Measurements from ENCODE around the gene NRG2.

NRG2 gene

DNA sequence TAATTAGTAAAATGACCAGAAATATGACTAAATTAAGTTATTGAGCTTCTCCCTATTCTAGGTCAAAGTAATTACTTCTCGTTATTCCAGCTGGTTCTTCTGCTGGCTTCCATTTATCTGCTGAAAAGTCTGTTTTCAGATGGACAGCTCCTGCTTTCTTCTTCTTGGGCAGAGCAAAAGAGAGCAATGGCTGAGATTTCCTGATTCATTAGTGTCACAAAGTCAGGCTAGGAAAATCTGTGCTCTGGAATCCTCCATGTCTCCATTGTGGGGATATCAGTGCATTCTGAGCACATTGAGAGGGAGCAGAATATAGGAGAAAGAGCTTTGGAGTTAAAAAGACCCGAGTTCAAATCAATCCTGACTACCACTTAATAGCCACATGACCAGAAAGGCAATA is 33.7 kb upstream of the NRG2 start:
- TF ChIP-seq, protein P1, sequence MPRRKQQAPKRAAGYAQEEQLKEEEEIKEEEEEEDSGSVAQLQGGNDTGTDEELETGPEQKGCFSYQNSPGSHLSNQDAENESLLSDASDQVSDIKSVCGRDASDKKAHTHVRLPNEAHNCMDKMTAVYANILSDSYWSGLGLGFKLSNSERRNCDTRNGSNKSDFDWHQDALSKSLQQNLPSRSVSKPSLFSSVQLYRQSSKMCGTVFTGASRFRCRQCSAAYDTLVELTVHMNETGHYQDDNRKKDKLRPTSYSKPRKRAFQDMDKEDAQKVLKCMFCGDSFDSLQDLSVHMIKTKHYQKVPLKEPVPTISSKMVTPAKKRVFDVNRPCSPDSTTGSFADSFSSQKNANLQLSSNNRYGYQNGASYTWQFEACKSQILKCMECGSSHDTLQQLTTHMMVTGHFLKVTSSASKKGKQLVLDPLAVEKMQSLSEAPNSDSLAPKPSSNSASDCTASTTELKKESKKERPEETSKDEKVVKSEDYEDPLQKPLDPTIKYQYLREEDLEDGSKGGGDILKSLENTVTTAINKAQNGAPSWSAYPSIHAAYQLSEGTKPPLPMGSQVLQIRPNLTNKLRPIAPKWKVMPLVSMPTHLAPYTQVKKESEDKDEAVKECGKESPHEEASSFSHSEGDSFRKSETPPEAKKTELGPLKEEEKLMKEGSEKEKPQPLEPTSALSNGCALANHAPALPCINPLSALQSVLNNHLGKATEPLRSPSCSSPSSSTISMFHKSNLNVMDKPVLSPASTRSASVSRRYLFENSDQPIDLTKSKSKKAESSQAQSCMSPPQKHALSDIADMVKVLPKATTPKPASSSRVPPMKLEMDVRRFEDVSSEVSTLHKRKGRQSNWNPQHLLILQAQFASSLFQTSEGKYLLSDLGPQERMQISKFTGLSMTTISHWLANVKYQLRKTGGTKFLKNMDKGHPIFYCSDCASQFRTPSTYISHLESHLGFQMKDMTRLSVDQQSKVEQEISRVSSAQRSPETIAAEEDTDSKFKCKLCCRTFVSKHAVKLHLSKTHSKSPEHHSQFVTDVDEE (CRISPR knock-in tag; IDR thresholded peaks at IDR 0.05), result no peak
- ATAC-seq, result no peak

GRCh38 chr5:140076142-140076541 is 33.0 kb upstream of the NRG2 start:
- no peak for ATAC-seq
- TF ChIP-seq ISL1 (CRISPR knock-in tag; IDR thresholded peaks at IDR 0.05) (no peak), ZNF565 (CRISPR knock-in tag; conservative IDR thresholded peaks at IDR 0.05; ENCODE audit: low read depth) (no peak), CREB5 (CRISPR knock-in tag; IDR thresholded peaks at IDR 0.05; ENCODE audit: low read depth) (no peak), BACH2 (CRISPR knock-in tag; IDR thresholded peaks at IDR 0.05; ENCODE audit: borderline replicate concordance) (no peak), SNAI2 (CRISPR knock-in tag; IDR thresholded peaks at IDR 0.05) (no peak), OSR1 (CRISPR knock-in tag; IDR thresholded peaks at IDR 0.05) (no peak), CSRNP3 (CRISPR knock-in tag; IDR thresholded peaks at IDR 0.05) (no peak), RARB (CRISPR knock-in tag; IDR thresholded peaks at IDR 0.05) (no peak), ARNTL (CRISPR knock-in tag; IDR thresholded peaks at IDR 0.05; ENCODE audit: borderline replicate concordance, low read depth) (no peak), ZFP30 (CRISPR knock-in tag; IDR thresholded peaks at IDR 0.05) (no peak), GLIS3 (CRISPR knock-in tag; IDR thresholded peaks at IDR 0.05) (no peak)
- TF ChIP-seq, protein P2, sequence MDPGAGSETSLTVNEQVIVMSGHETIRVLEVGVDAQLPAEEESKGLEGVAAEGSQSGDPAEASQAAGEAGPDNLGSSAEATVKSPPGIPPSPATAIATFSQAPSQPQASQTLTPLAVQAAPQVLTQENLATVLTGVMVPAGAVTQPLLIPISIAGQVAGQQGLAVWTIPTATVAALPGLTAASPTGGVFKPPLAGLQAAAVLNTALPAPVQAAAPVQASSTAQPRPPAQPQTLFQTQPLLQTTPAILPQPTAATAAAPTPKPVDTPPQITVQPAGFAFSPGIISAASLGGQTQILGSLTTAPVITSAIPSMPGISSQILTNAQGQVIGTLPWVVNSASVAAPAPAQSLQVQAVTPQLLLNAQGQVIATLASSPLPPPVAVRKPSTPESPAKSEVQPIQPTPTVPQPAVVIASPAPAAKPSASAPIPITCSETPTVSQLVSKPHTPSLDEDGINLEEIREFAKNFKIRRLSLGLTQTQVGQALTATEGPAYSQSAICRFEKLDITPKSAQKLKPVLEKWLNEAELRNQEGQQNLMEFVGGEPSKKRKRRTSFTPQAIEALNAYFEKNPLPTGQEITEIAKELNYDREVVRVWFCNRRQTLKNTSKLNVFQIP (CRISPR knock-in tag; IDR thresholded peaks at IDR 0.05; ENCODE audit: borderline replicate concordance, low read depth), result no peak

GRCh38 chr5:140075371-140075770 is 32.3 kb upstream of the NRG2 start:
- peak; percentile 56; the same call in 2 of the 3 replicates for ATAC-seq
- TF ChIP-seq TCF4 (CRISPR knock-in tag; IDR thresholded peaks at IDR 0.05; ENCODE audit: borderline replicate concordance) (no peak), GLIS3 (CRISPR knock-in tag; IDR thresholded peaks at IDR 0.05) (no peak), RARB (CRISPR knock-in tag; IDR thresholded peaks at IDR 0.05) (no peak), ZFP3 (CRISPR knock-in tag; IDR thresholded peaks at IDR 0.05) (no peak), CREB5 (CRISPR knock-in tag; IDR thresholded peaks at IDR 0.05; ENCODE audit: low read depth) (no peak), CSDC2 (CRISPR knock-in tag; IDR thresholded peaks at IDR 0.05) (no peak), BACH2 (CRISPR knock-in tag; IDR thresholded peaks at IDR 0.05; ENCODE audit: borderline replicate concordance) (no peak), ZNF565 (CRISPR knock-in tag; conservative IDR thresholded peaks at IDR 0.05; ENCODE audit: low read depth) (no peak), ZFP30 (CRISPR knock-in tag; IDR thresholded peaks at IDR 0.05) (no peak)
- TF ChIP-seq, protein P1 (CRISPR knock-in tag; IDR thresholded peaks at IDR 0.05), result no peak
